Hepatocyte (in vitro differentiated cells): ENCODE results near the gene DNM1L.

Source experiments
- EZH2 ChIP-seq: fragments of 200-600 bp; sonication (generic); IDR thresholded peaks from 2 replicates; pipeline ENCODE4 v1.6.1; 2016; ENCODE audit warnings: antibody characterized with exemption, mild to moderate bottlenecking, borderline replicate concordance
- TF ChIP-seq, protein P1 (sequence below): fragments of 200-600 bp; sonication (generic); IDR thresholded peaks from 2 replicates; pipeline ENCODE4 v1.5.1; 2016; ENCODE audit warnings: antibody characterized with exemption, mild to moderate bottlenecking; ENCODE audit not compliant: poor library complexity

DNA sequence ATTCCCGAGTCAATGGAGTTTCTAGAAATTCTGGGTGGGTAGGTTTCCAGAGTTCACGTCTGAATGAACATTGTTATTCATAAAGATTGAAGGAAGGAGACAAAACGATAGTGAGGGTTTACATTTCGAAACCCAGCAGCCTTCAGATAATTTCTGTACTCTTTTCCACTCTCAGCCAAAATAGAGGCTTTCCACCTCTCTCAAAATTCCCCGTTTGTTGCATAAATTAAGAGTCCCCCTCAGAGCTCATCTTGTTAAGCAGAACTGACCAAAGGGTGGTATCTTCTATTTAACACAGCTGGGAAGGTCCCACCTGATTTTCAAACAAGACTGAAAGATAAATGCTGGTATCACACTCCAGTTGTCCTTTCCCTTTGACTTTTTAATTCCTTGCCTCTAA is 98.1 kb downstream of the DNM1L start:
- no peak for TF ChIP-seq EZH2
- TF ChIP-seq, protein P1, sequence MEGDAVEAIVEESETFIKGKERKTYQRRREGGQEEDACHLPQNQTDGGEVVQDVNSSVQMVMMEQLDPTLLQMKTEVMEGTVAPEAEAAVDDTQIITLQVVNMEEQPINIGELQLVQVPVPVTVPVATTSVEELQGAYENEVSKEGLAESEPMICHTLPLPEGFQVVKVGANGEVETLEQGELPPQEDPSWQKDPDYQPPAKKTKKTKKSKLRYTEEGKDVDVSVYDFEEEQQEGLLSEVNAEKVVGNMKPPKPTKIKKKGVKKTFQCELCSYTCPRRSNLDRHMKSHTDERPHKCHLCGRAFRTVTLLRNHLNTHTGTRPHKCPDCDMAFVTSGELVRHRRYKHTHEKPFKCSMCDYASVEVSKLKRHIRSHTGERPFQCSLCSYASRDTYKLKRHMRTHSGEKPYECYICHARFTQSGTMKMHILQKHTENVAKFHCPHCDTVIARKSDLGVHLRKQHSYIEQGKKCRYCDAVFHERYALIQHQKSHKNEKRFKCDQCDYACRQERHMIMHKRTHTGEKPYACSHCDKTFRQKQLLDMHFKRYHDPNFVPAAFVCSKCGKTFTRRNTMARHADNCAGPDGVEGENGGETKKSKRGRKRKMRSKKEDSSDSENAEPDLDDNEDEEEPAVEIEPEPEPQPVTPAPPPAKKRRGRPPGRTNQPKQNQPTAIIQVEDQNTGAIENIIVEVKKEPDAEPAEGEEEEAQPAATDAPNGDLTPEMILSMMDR: no peak
